GM19240 (cell line): ENCODE measurements around the gene LRRC46.

Experiments
- DNase-seq: peaks from one replicate; pipeline ENCODE4 v3.0.0; 2011; ENCODE audit warnings: low spot score; ENCODE audit not compliant: insufficient read length

LRRC46 gene

GRCh38 chr17:47875011-47875985 is 43.8 kb downstream of the LRRC46 start:
- no peak for DNase-seq

- no peak for DNase-seq
Observed at GRCh38 chr17:47877368-47878034, 46.0 kb downstream of the LRRC46 start.

DNA sequence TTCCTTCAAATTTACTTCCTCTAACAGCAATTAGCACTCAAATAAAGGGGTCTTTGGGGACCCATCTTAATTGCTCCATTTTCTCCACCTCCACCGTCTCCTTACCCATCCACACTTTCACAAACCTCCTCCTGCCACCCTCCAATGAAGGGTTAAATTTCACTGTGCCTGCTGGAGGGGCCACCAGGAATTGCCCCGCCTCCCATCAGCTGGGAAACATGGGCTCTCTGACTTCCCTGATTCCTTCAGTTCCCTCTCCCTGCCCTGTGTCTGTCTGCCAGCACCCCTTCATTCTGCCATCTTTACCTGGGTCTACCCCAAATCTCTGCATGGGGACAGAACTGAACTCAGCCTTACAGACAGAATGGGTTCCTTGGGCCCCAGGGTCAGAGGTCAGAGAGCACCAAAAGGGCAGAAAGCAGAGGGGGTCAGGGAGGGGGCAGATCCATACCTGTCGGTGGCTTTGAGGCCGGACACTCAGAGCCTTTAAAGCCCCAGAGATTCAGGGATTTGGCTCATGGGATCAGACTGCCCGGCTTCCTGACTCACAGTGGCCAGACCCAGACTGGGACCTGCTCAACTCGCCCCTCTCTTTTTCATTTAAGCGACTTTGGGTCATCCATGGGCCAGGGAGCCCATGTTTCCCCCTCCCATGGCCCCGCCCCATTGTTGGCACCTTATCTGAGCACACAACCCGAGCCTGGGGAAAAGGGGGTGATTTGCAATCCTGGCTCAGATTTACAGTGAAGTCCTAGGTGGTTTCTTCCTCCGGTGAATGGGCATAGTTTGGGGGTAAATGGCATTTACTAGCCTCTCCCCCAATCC is 46.9 kb downstream of the LRRC46 start:
- no peak for DNase-seq

GRCh38 chr17:47879028-47879585 is 47.6 kb downstream of the LRRC46 start:
- DNase-seq = no peak

- DNase-seq = no peak
Observed at GRCh38 chr17:47879776-47880454, 48.4 kb downstream of the LRRC46 start.

DNA sequence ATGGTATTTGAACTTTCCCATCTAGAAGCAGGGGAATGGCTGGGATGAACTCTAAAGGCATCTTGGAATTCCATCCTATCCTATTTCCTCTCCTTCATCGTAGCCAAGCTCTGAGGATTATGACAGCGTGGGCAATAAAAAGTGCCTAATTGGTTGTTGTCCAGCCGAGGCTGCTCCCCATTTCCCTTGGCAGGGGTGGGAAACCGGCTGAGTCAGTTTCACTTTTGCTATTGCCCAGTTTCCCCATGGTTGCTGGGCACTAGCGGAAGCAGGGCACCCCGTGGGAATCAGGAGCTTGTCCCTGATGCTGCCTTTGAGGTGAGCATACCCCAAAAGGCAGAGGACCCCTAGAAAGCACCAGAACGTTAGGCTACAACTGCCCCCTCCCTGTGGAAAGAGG is 50.8 kb downstream of the LRRC46 start:
- DNase-seq = no peak

DNA sequence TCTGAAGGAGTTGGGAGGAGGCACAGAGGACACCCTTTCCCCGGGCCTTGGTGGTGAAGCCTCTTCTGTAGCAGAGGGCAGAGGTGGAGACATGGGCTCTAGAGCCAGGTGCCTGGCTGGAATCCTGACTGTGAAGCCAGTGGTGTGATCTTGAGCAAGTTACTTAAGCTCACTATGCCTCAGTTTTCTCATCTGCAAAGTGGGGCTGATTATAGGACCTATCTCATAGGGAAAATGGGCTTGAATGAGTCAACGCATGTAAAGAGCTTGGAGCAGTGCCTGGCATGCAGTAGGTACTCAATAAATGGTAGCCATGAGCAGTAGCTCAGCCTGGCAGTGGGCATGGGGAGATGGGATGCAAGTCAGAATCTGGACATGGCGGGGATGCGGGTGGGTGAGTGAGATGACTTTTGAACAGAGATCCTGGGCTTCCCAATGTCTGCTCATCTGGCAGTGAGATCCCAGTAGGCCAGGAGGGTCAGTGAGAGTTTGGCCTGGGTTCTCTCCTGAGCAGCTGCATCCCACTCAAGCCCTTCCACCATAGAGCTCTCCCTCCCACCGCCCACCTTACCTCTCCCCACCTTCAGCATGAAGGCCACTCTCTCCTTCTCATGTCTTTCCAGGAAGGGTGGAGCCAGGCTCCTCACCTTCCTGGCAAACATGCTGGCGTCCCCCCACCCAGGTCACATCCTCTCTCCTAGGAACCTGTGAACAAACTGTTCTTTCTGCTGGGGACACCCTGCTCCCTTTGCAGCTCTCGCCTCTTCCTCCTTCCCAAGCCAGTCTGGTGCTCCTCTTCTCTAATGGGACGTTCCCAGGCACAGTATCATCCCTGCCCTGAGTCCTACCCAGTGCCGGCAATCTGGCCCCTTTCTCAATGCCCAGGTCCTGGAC is 51.5 kb downstream of the LRRC46 start:
- DNase-seq = no peak

- DNase-seq = no peak
Observed at GRCh38 chr17:47883589-47884426, 52.3 kb downstream of the LRRC46 start.

GRCh38 chr17:47884427-47884740 is 52.9 kb downstream of the LRRC46 start:
- no peak for DNase-seq

GRCh38 chr17:47884905-47885730 is 53.6 kb downstream of the LRRC46 start:
- DNase-seq = no peak
